ENCODE results near the gene FAM81A. TPM values are rescaled to one million over a fixed set of nuclear protein-coding genes. Genes with fewer than 3 reads are reported as not detected.

The FAM81A gene
- total RNA-seq, 2 donors from 2014 or later: 0.14 to 0.71 TPM

DNA sequence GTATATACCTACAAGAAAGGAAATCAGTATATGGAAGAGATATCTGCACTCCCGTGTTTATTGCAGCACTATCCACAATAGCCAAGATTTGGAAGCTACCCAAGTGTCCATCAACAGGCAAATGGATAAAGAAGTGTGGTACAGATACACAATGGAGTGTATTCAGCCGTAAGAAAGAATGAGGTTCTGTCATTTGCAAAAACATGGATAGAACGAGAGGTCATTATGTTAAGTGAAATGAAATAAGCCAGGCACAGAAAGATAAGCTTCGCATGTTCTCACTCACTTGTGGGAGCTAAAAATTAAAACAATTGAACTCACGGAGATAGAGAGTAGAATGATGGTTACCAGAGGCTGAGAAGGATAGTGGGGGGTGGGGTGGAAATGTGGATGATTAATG, 53.1 kb downstream of the FAM81A start:
- H3K27ac ChIP-seq: no peak overlapping the region
- H3K4me3 ChIP-seq: no peak overlapping the region
- TF ChIP-seq, protein P1, sequence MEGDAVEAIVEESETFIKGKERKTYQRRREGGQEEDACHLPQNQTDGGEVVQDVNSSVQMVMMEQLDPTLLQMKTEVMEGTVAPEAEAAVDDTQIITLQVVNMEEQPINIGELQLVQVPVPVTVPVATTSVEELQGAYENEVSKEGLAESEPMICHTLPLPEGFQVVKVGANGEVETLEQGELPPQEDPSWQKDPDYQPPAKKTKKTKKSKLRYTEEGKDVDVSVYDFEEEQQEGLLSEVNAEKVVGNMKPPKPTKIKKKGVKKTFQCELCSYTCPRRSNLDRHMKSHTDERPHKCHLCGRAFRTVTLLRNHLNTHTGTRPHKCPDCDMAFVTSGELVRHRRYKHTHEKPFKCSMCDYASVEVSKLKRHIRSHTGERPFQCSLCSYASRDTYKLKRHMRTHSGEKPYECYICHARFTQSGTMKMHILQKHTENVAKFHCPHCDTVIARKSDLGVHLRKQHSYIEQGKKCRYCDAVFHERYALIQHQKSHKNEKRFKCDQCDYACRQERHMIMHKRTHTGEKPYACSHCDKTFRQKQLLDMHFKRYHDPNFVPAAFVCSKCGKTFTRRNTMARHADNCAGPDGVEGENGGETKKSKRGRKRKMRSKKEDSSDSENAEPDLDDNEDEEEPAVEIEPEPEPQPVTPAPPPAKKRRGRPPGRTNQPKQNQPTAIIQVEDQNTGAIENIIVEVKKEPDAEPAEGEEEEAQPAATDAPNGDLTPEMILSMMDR (IDR thresholded peaks at IDR 0.05): no peak
- H3K36me3 ChIP-seq: no peaks in the 10 kb centered on the region
- peaks cover 0 to 13% of the 10 kb centered on the region in 2 donors for H3K4me1 ChIP-seq (ENCODE audit: control insufficient read depth in 1 of 2, low read depth in 2 of 2)
- DNase-seq (ENCODE audit: low spot score) (no peak), ATAC-seq (ENCODE audit: insufficient number of reproducible peaks, low FRiP score, low read depth) (no peak)
- no peaks in the 10 kb centered on the region for H3K9me3 ChIP-seq
- no peaks in the 10 kb centered on the region for H3K27me3 ChIP-seq (replicated peaks; ENCODE audit: insufficient read depth)

DNA sequence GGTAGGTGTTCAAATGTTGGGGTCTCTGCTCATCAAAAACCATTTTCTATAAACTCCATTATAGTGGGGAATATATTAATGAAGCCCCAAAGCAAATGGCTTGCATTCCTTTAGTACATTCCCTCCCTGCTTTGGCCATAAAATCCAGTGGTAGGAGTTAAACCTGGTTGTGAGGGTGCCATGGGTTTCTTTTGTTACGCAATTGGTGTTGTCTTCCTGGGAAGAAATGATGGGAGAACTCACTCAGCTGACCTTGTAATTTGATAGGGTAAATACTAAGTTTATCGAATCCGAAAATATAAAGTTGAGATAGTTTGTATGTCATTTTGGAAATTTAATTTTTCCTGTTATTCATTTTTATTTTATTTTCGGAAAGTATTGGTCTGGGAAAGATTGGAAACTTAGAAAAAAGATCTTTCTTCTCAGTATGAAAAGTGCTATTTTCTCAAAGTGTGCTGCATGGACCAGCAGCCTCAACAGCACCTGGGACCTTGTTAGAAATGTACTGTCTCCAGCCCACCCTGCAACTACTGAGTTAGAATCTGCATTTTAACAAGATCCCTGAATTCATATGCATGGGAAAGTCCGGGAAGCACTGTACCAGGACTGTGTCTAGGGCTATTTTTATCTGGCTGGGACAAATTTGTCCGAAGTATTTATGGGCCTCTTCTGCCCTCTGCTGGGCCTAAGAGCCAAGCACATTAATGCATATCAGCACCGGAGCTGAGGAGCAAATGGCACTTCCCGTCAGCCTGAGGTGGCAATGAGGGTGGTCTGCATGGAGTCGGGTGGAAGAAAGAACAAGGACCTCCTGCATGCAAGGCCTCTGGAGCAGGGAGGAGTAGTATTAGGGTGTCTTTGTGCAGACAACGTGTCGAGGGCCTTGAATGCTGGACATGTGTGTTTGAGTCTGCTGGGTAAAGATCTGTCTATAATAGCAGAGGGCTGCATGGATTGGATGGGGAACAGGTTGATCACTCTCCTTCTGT, 54.7 kb downstream of the FAM81A start:
- ATAC-seq (ENCODE audit: insufficient number of reproducible peaks, low FRiP score, low read depth) (peak; percentile 43), DNase-seq (ENCODE audit: low spot score) (no peak)
- Histone ChIP-seq H3K4me1 (ENCODE audit: control insufficient read depth in 1 of 2, low read depth in 2 of 2) (peaks cover 0 to 13% of the 10 kb centered on the region in 2 donors), H3K27ac (no peak overlapping the region), H3K27me3 (replicated peaks; ENCODE audit: insufficient read depth) (no peaks in the 10 kb centered on the region), H3K9me3 (no peaks in the 10 kb centered on the region), H3K36me3 (no peaks in the 10 kb centered on the region), H3K4me3 (peak overlapping the region; percentile 38)
- TF ChIP-seq, protein P1 (IDR thresholded peaks at IDR 0.05): peak; percentile 85

DNA sequence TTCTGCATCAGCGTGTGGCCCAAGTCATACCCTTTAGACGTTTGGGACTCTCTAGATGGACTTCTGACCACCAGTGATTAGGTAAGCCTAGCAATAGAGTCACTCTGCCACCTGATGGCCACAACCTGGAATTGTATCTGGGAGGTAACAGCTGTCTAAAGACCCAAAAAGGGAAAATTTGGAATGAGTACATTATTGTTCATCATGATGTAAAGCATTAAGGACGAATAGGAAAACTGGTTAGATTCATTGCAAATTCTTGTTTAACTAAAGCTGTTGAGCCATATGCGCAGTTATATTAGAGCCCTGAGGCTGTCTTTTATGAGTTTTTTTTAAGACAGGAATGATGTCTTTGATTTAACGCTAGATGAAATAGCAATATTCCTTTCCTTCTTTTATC, 63.6 kb downstream of the FAM81A start:
- no peaks in the 10 kb centered on the region for H3K4me1 ChIP-seq (ENCODE audit: control insufficient read depth in 1 of 2, low read depth in 2 of 2)
- ATAC-seq (ENCODE audit: insufficient number of reproducible peaks, low FRiP score, low read depth) (no peak), DNase-seq (ENCODE audit: low spot score) (no peak)
- H3K27me3 ChIP-seq (replicated peaks; ENCODE audit: insufficient read depth): no peaks in the 10 kb centered on the region
- no peak overlapping the region for H3K4me3 ChIP-seq
- TF ChIP-seq, protein P1 (IDR thresholded peaks at IDR 0.05): peak; percentile 16
- H3K9me3 ChIP-seq: no peaks in the 10 kb centered on the region
- H3K27ac ChIP-seq: no peak overlapping the region
- no peaks in the 10 kb centered on the region for H3K36me3 ChIP-seq

DNA sequence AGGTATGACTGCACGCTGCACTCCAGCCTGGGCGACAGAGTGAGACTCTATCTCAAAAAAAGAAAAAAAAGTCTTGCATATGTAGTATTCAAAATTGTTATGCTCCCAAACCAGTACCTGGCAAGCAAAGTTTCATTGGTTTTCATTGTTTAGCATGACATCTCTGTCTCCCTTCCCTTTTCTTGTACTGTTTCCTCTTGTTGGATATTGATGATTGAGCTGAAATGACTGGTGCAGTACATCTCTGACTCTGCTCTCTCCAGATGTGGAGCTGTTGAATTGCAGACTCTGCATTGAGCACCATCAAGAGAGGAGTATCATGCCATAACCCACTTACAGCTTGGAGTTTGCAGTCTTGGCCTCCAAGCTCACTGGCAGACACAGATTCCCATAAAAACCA, 77.2 kb downstream of the FAM81A start:
- Histone ChIP-seq H3K9me3 (no peaks in the 10 kb centered on the region), H3K27ac (no peak overlapping the region), H3K4me1 (ENCODE audit: control insufficient read depth in 1 of 2, low read depth in 2 of 2) (no peaks in the 10 kb centered on the region), H3K27me3 (replicated peaks; ENCODE audit: insufficient read depth) (no peaks in the 10 kb centered on the region), H3K4me3 (no peak overlapping the region), H3K36me3 (no peaks in the 10 kb centered on the region)
- DNase-seq (ENCODE audit: low spot score): no peak
- TF ChIP-seq, protein P1 (IDR thresholded peaks at IDR 0.05): no peak
- no peak for ATAC-seq (ENCODE audit: insufficient number of reproducible peaks, low FRiP score, low read depth)

DNA sequence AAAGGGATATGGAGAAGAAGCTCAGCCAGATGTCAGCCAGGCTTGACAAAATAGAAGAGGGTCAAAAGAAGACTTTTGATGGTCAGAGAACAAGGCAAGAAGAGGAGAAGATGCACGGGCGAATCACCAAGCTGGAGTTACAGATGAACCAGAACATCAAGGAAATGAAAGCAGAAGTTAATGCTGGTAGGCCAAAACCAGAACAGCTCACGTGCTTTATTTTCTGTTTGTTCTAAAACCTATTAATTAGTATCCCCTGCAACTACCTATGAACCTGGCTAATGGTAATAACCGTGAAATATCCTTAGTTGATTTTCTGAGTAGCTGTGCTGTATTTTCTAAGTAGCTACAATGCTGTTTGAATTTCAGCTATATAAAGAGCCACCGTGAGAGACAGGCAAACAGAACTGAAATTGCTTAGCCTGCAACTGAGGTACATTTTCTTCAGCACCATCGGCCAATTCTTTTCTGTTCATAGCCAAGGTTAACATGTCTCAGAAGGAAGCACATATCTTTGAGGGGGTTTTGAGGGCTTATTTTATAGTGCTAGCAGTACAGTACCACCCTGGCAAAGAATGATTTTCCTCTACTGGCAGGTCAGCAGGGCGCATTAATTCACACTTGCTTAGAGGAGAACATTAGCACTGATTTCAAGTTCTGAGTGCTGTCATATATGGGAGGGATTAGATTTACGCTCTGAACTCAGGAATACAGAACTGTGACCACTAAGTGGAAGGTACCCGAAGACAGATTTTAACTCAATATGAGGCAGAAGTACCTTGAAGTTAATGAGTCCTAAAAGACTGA, 78.9 kb downstream of the FAM81A start:
- Histone ChIP-seq H3K27me3 (replicated peaks; ENCODE audit: insufficient read depth) (no peaks in the 10 kb centered on the region), H3K4me1 (ENCODE audit: control insufficient read depth in 1 of 2, low read depth in 2 of 2) (no peaks in the 10 kb centered on the region), H3K27ac (no peak overlapping the region), H3K9me3 (no peaks in the 10 kb centered on the region), H3K36me3 (no peaks in the 10 kb centered on the region), H3K4me3 (no peak overlapping the region)
- DNase-seq (ENCODE audit: low spot score): no peak
- TF ChIP-seq, protein P1 (IDR thresholded peaks at IDR 0.05): no peak
- no peak for ATAC-seq (ENCODE audit: insufficient number of reproducible peaks, low FRiP score, low read depth)
